ENCODE data around the gene C19orf44. TPM values are rescaled to one million over a fixed set of nuclear protein-coding genes. Genes with fewer than 3 reads are reported as not detected.
A peak's percentile ranks its signal among the peaks of the same experiment; 100 is the strongest.

Gene C19orf44
- total RNA-seq, 1 donor from 2014 or later: 6.4 TPM

DNA sequence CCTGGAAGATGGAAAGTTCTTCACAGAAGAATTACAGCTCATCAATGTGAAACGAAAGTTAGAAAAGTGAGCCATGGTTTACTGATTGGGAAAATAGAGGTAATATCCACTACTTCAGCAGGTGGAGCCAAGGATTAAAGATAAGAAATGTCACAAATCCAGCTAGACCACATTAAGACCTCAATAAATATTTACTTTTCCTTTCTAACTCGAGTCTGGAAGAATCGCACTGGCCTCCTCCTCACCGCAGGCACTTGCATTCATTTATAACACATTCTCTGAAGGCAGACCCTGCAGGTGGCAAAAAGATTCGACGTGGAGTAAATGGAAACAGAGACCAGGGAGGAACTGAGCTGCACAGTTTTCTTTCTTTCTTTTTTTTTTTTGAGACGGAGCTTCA, 68.6 kb downstream of the C19orf44 start:
- Mint-ChIP-seq H3K9me3 (peaks cover 4% of the 10 kb centered on the region), H3K27ac (no peak overlapping the region), H3K27me3 (ENCODE audit: low read depth) (no peaks in the 10 kb centered on the region), H3K4me1 (no peaks in the 10 kb centered on the region), H3K36me3 (peaks cover 34% of the 10 kb centered on the region), H3K4me3 (no peak overlapping the region)
- no peak for DNase-seq (ENCODE audit: low spot score in 2 of 2, unreplicated experiment in 2 of 2)
- TF ChIP-seq, protein P1, sequence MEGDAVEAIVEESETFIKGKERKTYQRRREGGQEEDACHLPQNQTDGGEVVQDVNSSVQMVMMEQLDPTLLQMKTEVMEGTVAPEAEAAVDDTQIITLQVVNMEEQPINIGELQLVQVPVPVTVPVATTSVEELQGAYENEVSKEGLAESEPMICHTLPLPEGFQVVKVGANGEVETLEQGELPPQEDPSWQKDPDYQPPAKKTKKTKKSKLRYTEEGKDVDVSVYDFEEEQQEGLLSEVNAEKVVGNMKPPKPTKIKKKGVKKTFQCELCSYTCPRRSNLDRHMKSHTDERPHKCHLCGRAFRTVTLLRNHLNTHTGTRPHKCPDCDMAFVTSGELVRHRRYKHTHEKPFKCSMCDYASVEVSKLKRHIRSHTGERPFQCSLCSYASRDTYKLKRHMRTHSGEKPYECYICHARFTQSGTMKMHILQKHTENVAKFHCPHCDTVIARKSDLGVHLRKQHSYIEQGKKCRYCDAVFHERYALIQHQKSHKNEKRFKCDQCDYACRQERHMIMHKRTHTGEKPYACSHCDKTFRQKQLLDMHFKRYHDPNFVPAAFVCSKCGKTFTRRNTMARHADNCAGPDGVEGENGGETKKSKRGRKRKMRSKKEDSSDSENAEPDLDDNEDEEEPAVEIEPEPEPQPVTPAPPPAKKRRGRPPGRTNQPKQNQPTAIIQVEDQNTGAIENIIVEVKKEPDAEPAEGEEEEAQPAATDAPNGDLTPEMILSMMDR (IDR thresholded peaks at IDR 0.05; ENCODE audit: unreplicated experiment): no peak

DNA sequence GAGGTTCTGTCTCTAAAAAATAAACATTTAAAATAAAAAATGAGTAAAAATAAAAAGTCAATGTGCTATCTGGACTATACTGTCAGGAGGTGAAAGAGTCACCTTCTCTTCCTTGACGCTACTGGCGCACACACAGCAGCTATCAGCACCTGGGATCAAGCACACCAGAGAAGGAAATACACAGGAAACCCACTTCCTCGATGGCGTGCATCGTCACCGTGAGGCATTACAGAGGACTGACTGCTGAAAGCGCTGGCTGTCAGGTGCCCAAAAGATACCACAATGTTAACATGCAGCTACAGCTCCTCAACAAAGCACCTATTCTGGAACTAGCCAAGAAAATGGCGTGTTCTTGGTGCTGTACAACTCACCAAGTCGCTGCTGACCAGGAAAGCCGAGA, 70.0 kb downstream of the C19orf44 start:
- no peak for DNase-seq (ENCODE audit: low spot score in 2 of 2, unreplicated experiment in 2 of 2)
- H3K36me3 Mint-ChIP-seq: peaks cover 29% of the 10 kb centered on the region
- H3K4me3 Mint-ChIP-seq: no peak overlapping the region
- peaks cover 4% of the 10 kb centered on the region for H3K9me3 Mint-ChIP-seq
- peaks cover 3% of the 10 kb centered on the region for H3K4me1 Mint-ChIP-seq
- TF ChIP-seq, protein P1 (IDR thresholded peaks at IDR 0.05; ENCODE audit: unreplicated experiment): no peak
- H3K27me3 Mint-ChIP-seq (ENCODE audit: low read depth): no peaks in the 10 kb centered on the region
- H3K27ac Mint-ChIP-seq: no peak overlapping the region

DNA sequence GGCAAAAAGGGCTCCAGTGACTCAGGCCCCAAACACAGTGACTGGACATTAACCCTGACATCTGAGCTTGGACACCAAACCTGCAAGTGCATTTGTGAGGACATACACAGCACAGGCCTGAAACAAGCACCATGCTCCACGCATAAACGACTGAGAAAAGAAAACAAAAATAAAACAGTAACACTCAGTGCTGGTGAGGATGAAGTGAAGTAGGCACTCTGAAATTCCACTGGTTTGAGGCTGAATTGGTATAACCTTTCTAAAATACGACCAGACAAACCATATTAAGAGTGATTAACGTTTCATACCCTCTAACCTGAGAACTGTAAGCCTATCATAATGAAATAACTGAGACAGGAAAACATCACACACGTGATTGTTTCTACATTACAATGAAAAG, 70.5 kb downstream of the C19orf44 start:
- DNase-seq (ENCODE audit: low spot score in 2 of 2, unreplicated experiment in 2 of 2): no peak
- Mint-ChIP-seq H3K27me3 (ENCODE audit: low read depth) (no peaks in the 10 kb centered on the region), H3K4me1 (peaks cover 8% of the 10 kb centered on the region), H3K9me3 (peaks cover 4% of the 10 kb centered on the region), H3K27ac (no peak overlapping the region), H3K4me3 (no peak overlapping the region), H3K36me3 (peaks cover 24% of the 10 kb centered on the region)
- TF ChIP-seq, protein P1 (IDR thresholded peaks at IDR 0.05; ENCODE audit: unreplicated experiment): no peak

DNA sequence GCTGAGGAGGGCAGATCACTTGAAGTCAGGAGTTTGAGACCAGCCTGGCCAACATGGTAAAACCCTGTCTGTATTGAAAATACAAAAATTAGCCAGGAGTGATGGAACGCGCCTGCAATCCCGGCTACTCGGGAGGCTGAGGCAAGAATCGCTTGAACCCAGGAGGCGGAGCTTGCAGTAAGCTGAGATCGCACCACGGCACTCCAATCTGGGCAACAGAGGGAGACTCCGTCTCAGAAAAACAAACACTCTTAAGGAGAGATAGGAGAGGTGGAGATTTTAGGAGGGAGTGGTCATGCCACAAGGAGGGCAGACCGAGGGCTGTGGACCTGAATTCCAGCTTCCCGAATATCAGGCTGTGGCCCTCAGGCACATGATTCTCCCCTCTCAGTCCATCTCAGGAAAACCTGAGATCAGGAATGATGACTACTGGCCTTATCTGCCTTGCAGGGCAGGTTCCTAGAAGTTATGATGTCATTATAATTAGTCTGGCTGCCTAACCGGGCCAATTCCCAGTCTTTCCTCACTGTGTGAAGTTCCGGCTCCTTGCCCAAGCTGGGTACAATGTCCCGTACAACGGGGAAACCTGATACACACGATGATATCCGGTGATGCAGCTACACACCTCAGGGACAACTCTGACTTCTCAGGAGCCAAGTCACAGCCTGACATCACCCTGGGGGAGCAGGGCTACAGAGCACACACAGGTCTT, 73.6 kb downstream of the C19orf44 start:
- H3K9me3 Mint-ChIP-seq: peaks cover 4% of the 10 kb centered on the region
- H3K4me1 Mint-ChIP-seq: peaks cover 26% of the 10 kb centered on the region
- peak overlapping the region; percentile 28 for H3K4me3 Mint-ChIP-seq
- H3K27me3 Mint-ChIP-seq (ENCODE audit: low read depth): no peaks in the 10 kb centered on the region
- DNase-seq (ENCODE audit: low spot score in 2 of 2, unreplicated experiment in 2 of 2): no peak
- TF ChIP-seq, protein P1 (IDR thresholded peaks at IDR 0.05; ENCODE audit: unreplicated experiment): no peak
- peaks cover 15% of the 10 kb centered on the region for H3K36me3 Mint-ChIP-seq
- no peak overlapping the region for H3K27ac Mint-ChIP-seq

Other genes with a start within 250 kb of the C19orf44 start
- gene KLF2, start 171.6 kb upstream of the C19orf44 start, total RNA-seq: 10.9 to 12.8 TPM (median 12.3 TPM) in 3 replicates
- gene EPS15L1, start 24.4 kb upstream of the C19orf44 start, total RNA-seq: 53.8 to 60.3 TPM (median 54.7 TPM) in 3 replicates
- gene CALR3, start 227 bp upstream of the C19orf44 start, total RNA-seq: not detected in 3 replicates
- 73.2 to 80.5 TPM (median 78.4 TPM) in 3 replicates for gene CHERP, start 46.0 kb downstream of the C19orf44 start, total RNA-seq
- gene SLC35E1, start 76.0 kb downstream of the C19orf44 start, total RNA-seq: 39.7 to 45.4 TPM (median 42.1 TPM) in 3 replicates
- 13.3 to 15.5 TPM (median 14.0 TPM) in 3 replicates for gene MED26, start 131.8 kb downstream of the C19orf44 start, total RNA-seq
- 74.8 to 80.9 TPM (median 80.2 TPM) in 3 replicates for gene SMIM7, start 163.8 kb downstream of the C19orf44 start, total RNA-seq
- gene TMEM38A, start 164.7 kb downstream of the C19orf44 start, total RNA-seq: 5.7 to 7.8 TPM (median 5.9 TPM) in 3 replicates
- 0.07 to 0.09 TPM (median 0.07 TPM) in 3 replicates for gene NWD1, start 223.5 kb downstream of the C19orf44 start, total RNA-seq